ENCODE measurements around the gene EIF3A.

Gene EIF3A

DNA sequence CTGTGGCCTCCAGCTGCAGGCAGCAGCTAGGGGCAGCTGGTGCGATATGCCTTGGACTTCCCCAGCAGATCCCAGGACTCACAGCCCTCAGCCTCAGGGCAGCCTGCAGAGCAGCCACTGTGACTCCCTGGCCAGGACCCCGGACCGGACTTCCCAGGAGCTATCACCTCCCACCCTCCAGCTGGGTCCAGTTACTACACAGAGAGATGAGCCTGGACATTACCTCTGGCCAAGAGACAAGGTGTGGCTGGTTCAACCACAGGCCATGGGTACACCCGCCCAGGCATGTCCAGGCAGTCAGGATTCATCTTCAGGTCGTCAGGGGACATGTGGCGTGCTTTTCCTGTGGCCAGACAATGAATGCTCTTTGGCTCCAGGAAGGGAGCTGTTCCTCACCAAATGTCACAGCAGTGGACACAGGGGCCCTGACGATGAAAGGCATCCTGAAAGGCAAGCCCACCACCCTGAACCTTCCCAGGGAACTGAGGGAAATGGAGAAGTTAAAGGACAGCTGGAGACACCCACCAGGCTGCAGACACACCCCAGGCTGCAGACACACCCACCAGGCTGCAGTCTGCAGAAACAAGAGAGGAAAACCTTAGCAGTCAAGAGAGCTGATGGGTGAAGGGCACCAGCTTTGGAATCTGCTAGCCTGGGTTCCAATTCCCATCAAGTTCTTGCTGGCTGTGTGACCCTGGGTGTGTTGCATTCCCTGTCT, 76.9 kb downstream of the EIF3A start:
- no peak for DNase-seq (ENCODE audit: low read depth)

DNA sequence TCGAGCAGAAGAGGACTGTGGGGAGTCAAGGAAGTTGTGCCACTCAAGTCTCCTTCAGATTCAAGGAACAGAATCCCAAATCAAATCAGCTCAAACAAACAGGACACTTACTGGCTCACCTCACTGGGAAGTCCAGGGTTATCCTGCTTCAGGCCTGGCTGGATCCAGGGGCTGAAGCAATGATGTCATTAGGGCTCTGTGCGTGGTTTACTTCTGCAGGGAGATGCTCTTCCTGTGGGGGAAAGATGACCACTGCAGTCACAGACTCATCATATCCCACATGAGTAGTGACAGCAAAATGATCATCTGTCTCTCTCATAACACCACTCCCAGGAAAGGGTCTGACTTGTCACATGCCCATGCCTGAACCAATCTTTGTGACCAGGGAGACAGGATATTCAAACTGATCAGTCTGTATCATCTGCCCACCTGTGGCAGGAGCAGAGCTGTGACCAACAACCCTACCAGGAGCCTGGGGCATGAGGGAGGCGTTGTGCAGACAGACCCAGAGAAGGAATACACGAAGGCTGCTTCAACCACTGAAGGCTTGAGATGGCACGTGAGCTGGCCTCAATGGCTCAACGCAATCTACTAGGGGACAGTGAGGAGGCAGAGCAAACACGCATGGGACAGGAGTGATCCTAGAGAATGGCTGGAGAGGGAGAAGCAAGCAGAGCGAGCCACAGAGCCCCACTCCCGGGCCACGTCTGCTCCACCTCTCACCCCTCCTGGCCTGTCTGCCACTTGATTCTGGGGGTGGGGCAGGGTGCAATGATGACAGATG, 78.7 kb downstream of the EIF3A start:
- no peak for DNase-seq (ENCODE audit: low read depth)

DNA sequence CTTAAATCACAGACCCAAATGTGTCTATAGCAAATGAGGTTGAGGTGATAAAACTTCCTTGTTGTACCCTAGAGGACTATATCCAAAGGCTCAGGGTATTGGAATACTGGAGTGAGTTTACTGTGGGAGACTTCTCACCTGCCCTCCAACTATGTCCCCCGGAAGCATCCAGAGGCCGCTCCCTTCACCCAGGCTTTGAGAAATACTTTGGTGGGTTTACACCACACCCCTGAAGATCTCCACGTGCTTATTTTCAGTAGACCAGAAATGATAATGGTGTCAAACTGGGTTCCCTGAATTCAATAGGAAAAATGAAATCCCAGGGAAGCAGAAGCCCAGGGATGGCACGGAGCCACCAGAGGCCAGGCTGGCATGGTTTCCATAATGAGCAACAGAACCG, 82.4 kb downstream of the EIF3A start:
- DNase-seq (ENCODE audit: low read depth), result no peak

DNA sequence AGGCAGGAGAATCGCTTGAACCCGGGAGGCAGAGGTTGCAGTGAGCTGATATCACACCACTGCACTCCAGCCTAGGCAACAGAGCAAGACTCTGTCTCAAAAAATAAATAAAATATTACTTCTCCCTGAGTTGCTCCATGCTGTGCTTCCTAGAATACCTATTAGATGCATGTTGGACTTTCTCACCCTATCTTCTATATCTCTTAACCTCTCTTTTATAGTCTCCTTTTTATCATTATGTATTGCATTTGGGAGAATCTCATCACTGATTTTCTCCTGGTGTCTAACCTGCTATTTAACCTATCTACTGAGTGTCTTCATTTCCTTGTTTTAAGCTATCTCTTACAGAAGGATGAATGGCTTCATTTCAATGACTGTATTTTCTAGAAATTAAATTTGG, 83.2 kb downstream of the EIF3A start:
- DNase-seq (ENCODE audit: low read depth), result no peak

DNA sequence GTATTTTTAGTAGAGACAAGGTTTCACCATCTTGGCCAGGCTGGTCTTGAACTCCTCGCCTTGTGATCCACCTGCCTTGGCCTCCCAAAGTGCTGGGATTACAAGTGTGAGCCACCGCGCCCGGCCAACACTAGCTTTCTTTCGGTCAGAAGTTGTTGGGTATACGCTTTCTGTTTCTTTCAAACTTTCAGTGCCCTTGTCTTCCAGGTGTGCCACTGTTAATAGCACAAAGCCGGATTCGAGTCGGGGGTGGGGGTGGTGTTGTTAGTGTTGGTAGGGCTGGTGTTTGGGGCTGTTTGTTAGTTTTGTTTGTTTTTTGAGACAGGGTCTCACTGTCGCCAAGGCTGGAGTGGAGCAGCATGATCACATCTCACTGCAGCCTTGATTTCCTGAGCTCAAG, 84.9 kb downstream of the EIF3A start:
- no peak for DNase-seq (ENCODE audit: low read depth)

DNA sequence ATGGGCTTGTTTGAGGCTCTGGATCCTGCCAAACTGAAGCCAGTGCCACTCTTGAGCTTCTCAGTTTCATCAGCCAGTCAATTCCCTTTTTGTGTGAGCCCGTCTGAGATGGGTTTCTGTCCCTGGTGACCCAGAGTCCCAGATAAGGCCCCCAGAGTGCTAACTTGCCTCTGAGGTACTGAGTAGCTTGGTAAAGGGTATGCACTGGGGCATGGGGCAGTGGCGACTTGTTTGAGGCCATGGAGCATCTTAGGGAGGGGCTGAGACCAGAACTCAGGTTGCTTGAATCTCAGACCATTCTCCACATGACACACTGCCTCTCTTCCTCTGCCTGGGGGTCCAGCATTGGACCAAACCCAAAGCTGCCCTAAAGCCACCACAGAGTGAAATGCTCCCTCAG, 86.3 kb downstream of the EIF3A start:
- no peak for DNase-seq (ENCODE audit: low read depth)

DNA sequence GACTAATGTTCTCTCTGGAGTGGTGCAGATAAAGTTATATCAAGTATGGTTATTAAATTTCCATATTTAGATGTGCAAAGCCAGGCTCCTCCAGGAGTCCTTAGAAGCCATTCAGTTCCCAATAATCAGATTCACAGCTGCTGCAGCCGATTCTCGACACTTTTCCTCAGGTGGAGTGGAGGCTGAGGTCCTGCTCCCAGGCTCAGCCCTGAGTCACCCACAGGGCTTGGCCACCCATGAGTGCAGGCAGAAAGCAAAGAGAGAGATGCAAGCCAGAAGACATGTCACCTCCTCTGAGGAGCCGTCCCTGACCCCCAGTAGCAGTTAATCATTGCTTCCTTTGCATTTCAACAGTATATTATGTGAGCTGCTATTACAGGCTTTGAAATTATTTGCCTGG, 87.4 kb downstream of the EIF3A start:
- no peak for DNase-seq (ENCODE audit: low read depth)

DNA sequence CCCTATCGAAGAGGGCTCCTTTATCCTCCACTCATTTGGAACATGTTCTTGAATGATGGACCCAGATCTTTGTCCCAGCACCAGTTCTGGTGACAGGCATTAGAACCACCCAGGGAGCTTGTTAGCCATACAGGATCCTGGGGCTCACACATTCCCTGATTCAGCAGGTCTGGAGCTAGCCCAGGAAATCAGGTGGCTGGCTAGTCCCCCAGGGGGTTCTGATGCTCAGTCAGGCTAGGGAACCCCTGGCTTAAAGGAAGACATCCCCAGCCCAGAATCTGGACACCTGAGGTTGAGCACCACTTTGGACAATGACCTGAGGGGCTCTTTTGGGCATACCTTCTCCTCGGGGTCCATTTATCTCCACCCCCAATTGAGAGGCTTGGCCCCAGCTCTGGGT, 88.1 kb downstream of the EIF3A start:
- DNase-seq (ENCODE audit: low read depth), result no peak

DNA sequence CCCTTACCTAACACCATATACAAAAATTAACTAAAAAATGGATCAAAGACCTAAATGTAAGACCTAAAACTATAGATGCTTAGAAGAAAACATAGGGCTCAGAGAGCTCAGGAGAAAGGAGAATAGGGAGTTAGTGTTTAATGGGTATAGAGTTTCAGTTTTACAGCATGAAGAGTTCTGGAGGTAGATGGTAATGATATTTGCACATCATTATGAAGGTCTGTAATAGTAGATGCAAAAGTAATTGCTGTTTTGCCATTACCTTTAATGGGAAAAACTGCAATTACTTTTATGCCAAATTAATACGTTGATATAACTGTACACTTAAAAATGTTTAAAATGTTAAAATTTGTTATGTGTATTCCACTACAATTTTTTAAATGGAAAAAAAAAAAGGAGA, 90.3 kb downstream of the EIF3A start:
- DNase-seq (ENCODE audit: low read depth), result no peak

DNA sequence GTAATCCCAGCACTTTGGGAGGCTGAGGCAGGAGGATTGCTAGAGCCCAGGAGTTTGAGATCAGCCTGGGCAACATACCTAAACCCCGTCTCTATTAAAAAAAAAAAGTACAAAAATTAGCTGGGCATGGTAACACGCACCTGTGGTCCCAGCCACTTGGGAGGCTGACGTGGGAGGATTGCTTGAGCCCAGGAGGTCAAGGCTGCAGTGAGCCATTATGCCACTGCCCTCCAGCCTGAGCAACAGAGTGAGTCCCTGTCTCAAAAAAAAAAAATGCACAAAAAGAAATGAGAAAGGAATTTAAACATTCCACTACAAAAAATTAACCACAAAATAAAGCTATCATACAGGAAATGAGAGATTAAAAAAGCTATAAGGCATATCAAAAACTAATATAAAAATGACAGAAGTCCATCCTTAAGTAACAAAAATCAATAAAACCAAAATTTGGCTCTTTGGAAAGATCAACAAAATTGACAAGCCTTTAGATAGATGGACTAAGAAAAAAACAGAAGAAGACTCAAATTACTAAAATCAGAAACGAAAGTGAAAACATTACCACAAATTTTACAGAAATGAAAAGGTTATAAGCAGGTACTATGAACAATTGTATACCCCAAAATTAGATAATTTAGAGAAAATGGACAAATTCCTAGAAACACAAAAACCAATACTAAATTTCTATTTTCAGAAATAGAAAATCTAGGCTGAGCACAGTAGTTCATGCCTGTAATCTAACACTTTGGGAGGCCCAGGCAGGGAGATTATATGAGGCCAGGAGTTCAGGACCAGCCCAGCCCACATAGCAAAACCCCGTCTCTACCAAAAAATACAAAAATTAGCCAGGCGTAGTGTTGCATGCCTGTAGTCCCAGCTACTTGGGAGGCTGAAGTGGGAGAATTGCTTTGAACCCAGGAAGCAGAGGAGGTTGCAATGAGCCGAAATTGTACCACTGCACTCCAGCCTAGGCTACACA, 93.5 kb downstream of the EIF3A start:
- no peak for DNase-seq (ENCODE audit: low read depth)

DNA sequence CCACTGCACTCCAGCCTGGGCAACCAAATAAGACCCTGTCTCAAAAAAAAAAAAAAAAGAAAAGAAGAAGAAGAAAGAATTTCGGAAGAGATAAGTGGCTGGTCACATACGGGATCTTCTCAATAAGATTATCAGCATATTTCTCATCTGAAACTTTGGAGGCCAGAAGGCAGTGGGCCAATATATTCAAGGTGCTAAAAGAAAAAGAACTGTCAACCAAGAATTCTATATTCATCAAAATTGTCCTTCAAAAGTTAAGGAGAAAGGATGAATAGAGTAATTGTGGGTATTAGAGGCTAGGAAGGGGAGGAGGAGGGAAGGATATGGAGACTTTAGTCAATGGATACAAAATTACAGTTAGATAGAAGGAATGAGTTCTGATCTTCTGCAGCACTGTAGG, 95.0 kb downstream of the EIF3A start:
- no peak for DNase-seq (ENCODE audit: low read depth)
